HepG2 (cell line): Measurements from ENCODE around the gene RAI14. TPM values are rescaled to one million over a fixed set of nuclear protein-coding genes. Genes with fewer than 3 reads are reported as not detected.
A peak's percentile ranks its signal among the peaks of the same experiment; 100 is the strongest.

Experiments
- ERF ChIP-seq: IDR thresholded peaks from 2 replicates; pipeline ENCODE4 v1.6.1; 2018; ENCODE audit warnings: missing biosample characterization, missing genetic modification reagents
- GATA4 ChIP-seq: sonication (generic); IDR thresholded peaks from 2 replicates; pipeline ENCODE4 v1.6.1; 2016; ENCODE audit warnings: antibody characterized with exemption, low read depth, borderline replicate concordance
- HMG20A ChIP-seq: IDR thresholded peaks from 2 replicates; pipeline ENCODE4 v1.6.1; 2016; ENCODE audit warnings: borderline replicate concordance
- MAZ ChIP-seq, 2 experiments: sonication (generic) in 1 of 2; formaldehyde crosslinking in 1 of 2; IDR thresholded peaks; 2 replicates each; pipeline versions ENCODE4 v1.5.0 to v1.6.1; 2012 to 2020; ENCODE audit warnings: low read depth in 2 of 2, mild to moderate bottlenecking in 2 of 2, borderline replicate concordance in 1 of 2, improper control_type of control experiment in 1 of 2, low read length in 1 of 2, missing genetic modification reagents in 1 of 2, moderate library complexity in 1 of 2
- PAXIP1 ChIP-seq: sonication (generic); formaldehyde crosslinking; conservative IDR thresholded peaks from 2 replicates; pipeline ENCODE4 v1.4.0; 2020; ENCODE audit warnings: mild to moderate bottlenecking, missing genetic modification reagents, moderate library complexity
- RFX1 ChIP-seq: fragments of 450-650 bp; IDR thresholded peaks from 2 replicates; pipeline ENCODE4 v1.6.1; 2017
- SKI ChIP-seq: fragments of 450-650 bp; IDR thresholded peaks from one replicate; pipeline ENCODE4 v1.6.1; 2018; ENCODE audit warnings: mild to moderate bottlenecking; ENCODE audit not compliant: partially characterized antibody
- TBL1XR1 ChIP-seq: fragments of 150-350 bp; IDR thresholded peaks from 2 replicates; pipeline ENCODE4 v1.6.1; 2014; ENCODE audit warnings: borderline replicate concordance, low read length; ENCODE audit not compliant: partially characterized antibody
- ZBTB10 ChIP-seq: sonication (generic); formaldehyde crosslinking; IDR thresholded peaks from 2 replicates; pipeline ENCODE4 v1.4.0; 2020; ENCODE audit warnings: missing genetic modification reagents, borderline replicate concordance
- ZBTB38 ChIP-seq: sonication (generic); formaldehyde crosslinking; IDR thresholded peaks from 2 replicates; pipeline ENCODE4 v1.5.1; 2020; ENCODE audit warnings: mild to moderate bottlenecking, missing genetic modification reagents
- ZNF124 ChIP-seq: sonication (generic); formaldehyde crosslinking; IDR thresholded peaks from 2 replicates; pipeline ENCODE4 v1.4.0; 2020; ENCODE audit warnings: missing genetic modification reagents
- ZNF260 ChIP-seq: sonication (generic); formaldehyde crosslinking; IDR thresholded peaks from 2 replicates; pipeline ENCODE4 v1.4.0; 2020; ENCODE audit warnings: missing genetic modification reagents, low read depth, mild to moderate bottlenecking, borderline replicate concordance
- ZNF629 ChIP-seq: sonication (generic); formaldehyde crosslinking; conservative IDR thresholded peaks from 2 replicates; pipeline ENCODE4 v1.5.0; 2020; ENCODE audit warnings: missing genetic modification reagents
- ZNF777 ChIP-seq: sonication (generic); formaldehyde crosslinking; IDR thresholded peaks from 2 replicates; pipeline ENCODE4 v1.4.0; 2020; ENCODE audit warnings: missing genetic modification reagents
- polyA plus RNA-seq, 8 experiments: library from polyadenylated mRNA; depleted of rRNA in 3 of 8; stranded (reverse) in 7 of 8; unstranded in 1 of 8; fragments of >200 nt; fragmentation: Illumina TruSeq in 4 of 8; extraction: Trizol in 4 of 8; gene quantifications; 2 replicates each; pipeline versions ENCODE4 v1.2.1 to v1.2.3, GENCODE V29; 2011 to 2016; ENCODE audit warnings: low read depth in 4 of 8, missing spikeins in 1 of 8, mixed read lengths in 1 of 8; ENCODE audit not compliant: insufficient read depth in 1 of 8
- total RNA-seq, 5 experiments: library from RNA; depleted of rRNA; stranded (reverse); fragments of >200 nt; fragmentation: Illumina TruSeq; extraction: Trizol; gene quantifications; 2 replicates each; pipeline ENCODE4 v1.2.3, GENCODE V29; 2016; ENCODE audit warnings: low read depth in 1 of 5
- TF ChIP-seq, protein P1 (sequence below): sonication (generic); formaldehyde crosslinking; IDR thresholded peaks from 2 replicates; pipeline ENCODE4 v1.5.1; 2020; ENCODE audit warnings: mild to moderate bottlenecking, moderate library complexity, missing genetic modification reagents

RAI14 gene
- total and polyA plus RNA-seq, 2 of the 13 experiments (the other 11 are each of a cell fraction or from before 2014, with no cell fraction given): 12.6 to 18.2 TPM

DNA sequence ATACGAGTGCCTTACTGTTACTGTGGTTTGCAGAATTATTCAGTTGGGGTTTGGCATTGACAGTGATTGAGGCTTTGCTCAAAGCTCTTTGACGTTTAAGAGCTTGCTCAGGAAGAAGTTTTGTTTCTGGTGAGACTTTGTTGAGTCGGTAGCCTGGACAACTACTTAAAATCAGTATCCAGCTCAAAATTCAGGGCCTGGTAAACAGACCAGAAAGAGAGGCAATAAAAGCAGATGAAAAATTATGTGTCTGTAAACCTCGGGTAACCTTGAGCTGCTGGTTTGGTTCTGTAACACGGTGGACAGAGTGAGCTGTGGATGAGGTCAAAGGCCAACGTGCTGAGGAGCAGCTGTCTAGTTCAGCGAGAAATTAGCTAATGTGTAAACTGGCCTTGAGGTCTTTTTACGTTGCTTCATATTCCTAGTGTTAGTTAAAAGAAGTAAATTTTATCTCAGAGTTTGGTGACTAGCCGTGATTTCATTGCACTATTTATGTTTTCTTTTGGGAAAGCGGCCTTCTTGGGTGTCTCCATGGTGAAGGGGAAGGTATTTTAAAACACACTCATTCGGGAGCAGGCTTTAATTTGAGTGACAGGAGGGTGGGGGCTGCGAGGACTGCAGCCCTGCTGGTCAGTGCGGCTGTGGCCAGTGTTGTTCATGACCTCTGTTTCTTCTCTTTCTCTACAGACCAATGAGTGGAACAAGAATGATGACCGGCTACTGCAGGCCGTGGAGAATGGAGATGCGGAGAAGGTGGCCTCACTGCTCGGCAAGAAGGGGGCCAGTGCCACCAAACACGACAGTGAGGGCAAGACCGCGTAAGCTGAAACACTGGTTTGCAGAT lies 100.9 kb downstream of the RAI14 start (continued):
- TF ChIP-seq ZBTB38 (CRISPR knock-in tag) (peak; percentile 74; the same call in 1 of the 2 replicates), SKI (peak; percentile 80), ZBTB10 (CRISPR knock-in tag) (no peak), GATA4 (no peak), ZNF124 (CRISPR knock-in tag) (0 out of 2 replicates have a peak, but pooled peaks have one; percentile 53), ERF (CRISPR knock-in tag) (no peak; the same call in 1 of the 2 replicates), TBL1XR1 (peak; percentile 53), ZNF777 (CRISPR knock-in tag) (peak; percentile 51; the same call in 1 of the 2 replicates), ZNF260 (no peak), RFX1 (peak; percentile 62; the same call in 1 of the 2 replicates), MAZ (IDR thresholded peaks at IDR 0.05; ENCODE audit: borderline replicate concordance, low read depth, low read length) (peak; percentile 53; the same call in 1 of the 2 replicates), MAZ (CRISPR knock-in tag; IDR thresholded peaks at IDR 0.05; ENCODE audit: low read depth) (no peak), PAXIP1 (CRISPR knock-in tag) (peak; percentile 89), ZNF629 (CRISPR knock-in tag) (no peak), HMG20A (CRISPR knock-in tag) (peak; percentile 69; the same call in 1 of the 2 replicates)
- TF ChIP-seq, protein P1, sequence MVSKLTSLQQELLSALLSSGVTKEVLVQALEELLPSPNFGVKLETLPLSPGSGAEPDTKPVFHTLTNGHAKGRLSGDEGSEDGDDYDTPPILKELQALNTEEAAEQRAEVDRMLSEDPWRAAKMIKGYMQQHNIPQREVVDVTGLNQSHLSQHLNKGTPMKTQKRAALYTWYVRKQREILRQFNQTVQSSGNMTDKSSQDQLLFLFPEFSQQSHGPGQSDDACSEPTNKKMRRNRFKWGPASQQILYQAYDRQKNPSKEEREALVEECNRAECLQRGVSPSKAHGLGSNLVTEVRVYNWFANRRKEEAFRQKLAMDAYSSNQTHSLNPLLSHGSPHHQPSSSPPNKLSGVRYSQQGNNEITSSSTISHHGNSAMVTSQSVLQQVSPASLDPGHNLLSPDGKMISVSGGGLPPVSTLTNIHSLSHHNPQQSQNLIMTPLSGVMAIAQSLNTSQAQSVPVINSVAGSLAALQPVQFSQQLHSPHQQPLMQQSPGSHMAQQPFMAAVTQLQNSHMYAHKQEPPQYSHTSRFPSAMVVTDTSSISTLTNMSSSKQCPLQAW (CRISPR knock-in tag): peak; percentile 68; the same call in 1 of the 2 replicates
